GM12878 (cell line): ENCODE results near the gene PGRMC1. TPM values are rescaled to one million over a fixed set of nuclear protein-coding genes. Genes with fewer than 3 reads are reported as not detected.

Experiments used
- ATAC-seq: fragments of 200-7000 bp; cut with Tn5 transposase; 3 replicates; pipeline ENCODE4 v1.9.1; 2020; ENCODE audit warnings: mild to moderate bottlenecking, moderate library complexity
- BruUV-seq: library from RNA; stranded (reverse); fragments of 400-500 nt; replicated peaks from 2 replicates; lab custom pipeline; 2021; lab: Mats Ljungman, UMichigan
- CTCF ChIA-PET: fragments of 300-600 bp; sonication (Branson Sonifier 250); formaldehyde crosslinking; extraction: SDS; loops from one replicate; lab custom pipeline; 2021; ENCODE audit warnings: inconsistent platforms; lab: Yijun Ruan, JAX
- POLR2A ChIA-PET: fragments of 350-600 bp; formaldehyde crosslinking; extraction: SDS; loops from one replicate; lab custom pipeline; 2021; ENCODE audit warnings: inconsistent platforms; lab: Charles Lee
- RAD21 ChIA-PET: fragments of 300-600 bp; sonication (Branson Sonifier 250); formaldehyde crosslinking; loops from one replicate; lab custom pipeline; 2023; ENCODE audit warnings: antibody characterized with exemption; ENCODE audit not compliant: unreplicated experiment; lab: Charles Lee
- SMC1A ChIA-PET: fragments of 300-600 bp; sonication (Branson Sonifier 250); formaldehyde crosslinking; loops from one replicate; lab custom pipeline; 2023; ENCODE audit not compliant: unreplicated experiment, uncharacterized antibody; lab: Charles Lee
- DNase-seq: peaks from one replicate; pipeline ENCODE4 v3.0.0-alpha.2; 2011; ENCODE audit warnings: low read depth, low spot score
- FAIRE-seq: peaks from 3 replicates; lab custom pipeline; 2011; peaks lifted over from hg19 to GRCh38; lab: Jason Lieb, UNC
- H2AFZ ChIP-seq: 2 replicates; pipeline ENCODE4 v1.6.0; 2011; ENCODE audit warnings: low read depth, low read length, control low read depth; ENCODE audit not compliant: control insufficient read depth
- H3K27ac ChIP-seq: 2 replicates; pipeline ENCODE4 v1.5.1; 2011; ENCODE audit warnings: control low read depth; ENCODE audit not compliant: control insufficient read depth, insufficient read depth
- H3K27me3 ChIP-seq, 2 experiments: replicated peaks in 1 of 2; 2 replicates each; pipeline versions ENCODE4 v1.6.0 to v1.6.1; 2011; ENCODE audit warnings: low read length in 1 of 2; ENCODE audit not compliant: control insufficient read depth in 2 of 2, insufficient read depth in 2 of 2
- H3K36me3 ChIP-seq, 2 experiments: 2 replicates each; pipeline ENCODE4 v1.5.1; 2011; ENCODE audit warnings: low read length in 1 of 2; ENCODE audit not compliant: control insufficient read depth in 2 of 2, insufficient read depth in 2 of 2
- H3K4me1 ChIP-seq: 2 replicates; pipeline ENCODE4 v1.6.1; 2011; ENCODE audit warnings: mild to moderate bottlenecking, low read length, moderate library complexity, mixed read lengths; ENCODE audit not compliant: control insufficient read depth, insufficient read depth
- H3K4me2 ChIP-seq: 2 replicates; pipeline ENCODE4 v1.6.0; 2011; ENCODE audit warnings: control low read depth; ENCODE audit not compliant: control insufficient read depth, insufficient read depth
- H3K4me3 ChIP-seq: fragments of 200-600 bp; sonication (generic); 2 replicates; pipeline ENCODE4 v1.5.1; 2016
- H3K79me2 ChIP-seq: 2 replicates; pipeline ENCODE4 v1.6.0; 2011; ENCODE audit warnings: low read length; ENCODE audit not compliant: control insufficient read depth, insufficient read depth
- H3K9ac ChIP-seq: 2 replicates; pipeline ENCODE4 v1.8.0; 2011; ENCODE audit warnings: low read length, control low read depth, mixed read lengths; ENCODE audit not compliant: control insufficient read depth, insufficient read depth
- H3K9me3 ChIP-seq: replicated peaks from 3 replicates; pipeline ENCODE4 v1.5.1; 2011; ENCODE audit warnings: mild to moderate bottlenecking, low read length; ENCODE audit not compliant: control insufficient read depth, insufficient read depth
- H4K20me1 ChIP-seq: 2 replicates; pipeline ENCODE4 v1.6.0; 2011; ENCODE audit not compliant: control insufficient read depth, insufficient read depth
- CHD1 ChIP-seq: IDR thresholded peaks from 2 replicates; pipeline ENCODE4 v1.6.1; 2012; ENCODE audit warnings: low read depth, low read length, improper control_type of control experiment
- CHD4 ChIP-seq: fragments of 200-600 bp; sonication (generic); IDR thresholded peaks from 2 replicates; pipeline ENCODE4 v1.6.1; 2016; ENCODE audit warnings: mild to moderate bottlenecking
- CREB1 ChIP-seq: IDR thresholded peaks from 2 replicates; pipeline ENCODE4 v1.6.1; 2012; ENCODE audit warnings: low read depth, mild to moderate bottlenecking, inconsistent platforms
- E2F4 ChIP-seq: IDR thresholded peaks from 2 replicates; pipeline ENCODE4 v1.6.1; 2012; ENCODE audit warnings: low read depth, low read length, improper control_type of control experiment
- EP300 ChIP-seq, 2 experiments: fragments of 150-350 bp in 1 of 2; IDR thresholded peaks; 2 replicates each; pipeline ENCODE4 v1.6.1; 2011 to 2012; ENCODE audit warnings: low read depth in 2 of 2, low read length in 2 of 2, borderline replicate concordance in 1 of 2, improper control_type of control experiment in 1 of 2, inconsistent platforms in 1 of 2; ENCODE audit not compliant: control insufficient read depth in 1 of 2
- FOXK2 ChIP-seq: fragments of 450-650 bp; IDR thresholded peaks from 2 replicates; pipeline ENCODE4 v1.6.1; 2017; ENCODE audit warnings: mild to moderate bottlenecking, moderate library complexity
- HDAC2 ChIP-seq: fragments of 200-600 bp; sonication (generic); IDR thresholded peaks from 2 replicates; pipeline ENCODE4 v1.6.1; 2017
- KAT2A ChIP-seq: conservative IDR thresholded peaks from 2 replicates; pipeline ENCODE4 v1.6.1; 2011; ENCODE audit warnings: low read depth, low read length; ENCODE audit not compliant: control insufficient read depth
- NBN ChIP-seq: fragments of 450-650 bp; IDR thresholded peaks from 2 replicates; pipeline ENCODE4 v1.6.1; 2016
- NFYA ChIP-seq: IDR thresholded peaks from 2 replicates; pipeline ENCODE4 v1.6.1; 2011; ENCODE audit warnings: low read depth, mild to moderate bottlenecking, low read length, improper control_type of control experiment, borderline replicate concordance
- NR2F1 ChIP-seq: fragments of 450-650 bp; conservative IDR thresholded peaks from 2 replicates; pipeline ENCODE4 v1.6.1; 2017; ENCODE audit warnings: mild to moderate bottlenecking
- PBX3 ChIP-seq: IDR thresholded peaks from 2 replicates; pipeline ENCODE4 v1.6.1; 2011; ENCODE audit warnings: mild to moderate bottlenecking, low read depth, low read length, moderate library complexity; ENCODE audit not compliant: insufficient replicate concordance
- POU2F2 ChIP-seq: IDR thresholded peaks from 3 replicates; pipeline ENCODE4 v1.6.1; 2011; ENCODE audit warnings: low read depth, mild to moderate bottlenecking, low read length, borderline replicate concordance
- SREBF2 ChIP-seq: IDR thresholded peaks from 2 replicates; pipeline ENCODE4 v1.6.1; 2012; ENCODE audit warnings: mild to moderate bottlenecking, low read length
- ZNF207 ChIP-seq: fragments of 450-650 bp; IDR thresholded peaks from 2 replicates; pipeline ENCODE4 v1.6.1; 2014; ENCODE audit warnings: antibody characterized with exemption, mild to moderate bottlenecking, borderline replicate concordance
- ZNF687 ChIP-seq: fragments of 450-650 bp; IDR thresholded peaks from 2 replicates; pipeline ENCODE4 v1.6.1; 2017; ENCODE audit warnings: mild to moderate bottlenecking, moderate library complexity
- WGBS: methylation state at CpG from one replicate; pipeline ENCODE4 v1.1.6; 2016; ENCODE audit warnings: low lambda C conversion rate; ENCODE audit not compliant: insufficient replicate concordance, insufficient coverage; ENCODE audit errors: missing lambda C conversion rate; 5-methylcytosine and 5-hydroxymethylcytosine counted together
- in situ Hi-C: fragments of 300-500 bp; cut with MboI; formaldehyde crosslinking; loops from 9 replicates; pipeline ENCODE4 v1.14.3; 2018; ENCODE audit warnings: mixed read lengths
- intact Hi-C: fragments of 100-400 bp; cut with micrococcal nuclease; formaldehyde crosslinking; loops from one replicate; pipeline ENCODE4 v1.14.2; 2022; ENCODE audit not compliant: unreplicated experiment
- polyA plus RNA-seq, 11 experiments: library from polyadenylated mRNA; depleted of rRNA in 4 of 11; unstranded in 6 of 11; stranded (reverse) in 5 of 11; fragments of >200 nt; fragmentation: Nextera tagmentation in 4 of 11; fragmentation: Illumina TruSeq in 1 of 11; extraction: Ambion mirVana in 4 of 11; extraction: Trizol in 1 of 11; gene quantifications; 1 replicate in 1 of 11; 2 replicates in 10 of 11; pipeline versions ENCODE4 v1.2.1 to v1.2.3, GENCODE V29; 2011 to 2016; ENCODE audit warnings: inconsistent platforms in 2 of 11, missing spikeins in 2 of 11, low read depth in 1 of 11
- total RNA-seq, 4 experiments: library from RNA; depleted of rRNA in 3 of 4; stranded (reverse); fragments of >200 nt in 3 of 4; fragmentation: Illumina TruSeq in 1 of 4; extraction: Trizol in 1 of 4; gene quantifications; 2 replicates each; pipeline versions ENCODE4 v1.2.1 to v1.2.3, GENCODE V29; 2013 to 2021

The PGRMC1 gene
- total and polyA plus RNA-seq, 10 of the 15 experiments (the other 5 are each of a cell fraction or from before 2014, with no cell fraction given): 13.6 to 60.9 (median 43.3) TPM

GRCh38 chrX:119187298-119187697 lies 48.8 kb upstream of the PGRMC1 start:
- no peak overlapping the region for H3K27ac ChIP-seq
- POLR2A ChIA-PET: interaction anchor here (0.6 kb wide), 1 partner anchor 112 kb away, joined by 4 read pairs; no protein-coding TSS in a partner anchor
- RAD21 ChIA-PET: no interaction called here
- no peaks in the 10 kb centered on the region for H4K20me1 ChIP-seq
- H3K79me2 ChIP-seq: no peaks in the 10 kb centered on the region
- in situ Hi-C loops: no loop called here
- no peaks in the 10 kb centered on the region for H3K4me1 ChIP-seq
- FAIRE-seq (no peak), ATAC-seq (no peak), DNase-seq (no peak)
- no peak overlapping the region for H2AFZ ChIP-seq
- SMC1A ChIA-PET: no interaction called here
- no peaks in the 10 kb centered on the region for H3K27me3 ChIP-seq
- no peak overlapping the region for H3K4me2 ChIP-seq
- 58% methylated on average over 4 of the region's 4 CpGs for WGBS
- no peak overlapping the region for H3K9ac ChIP-seq
- no peak for TF ChIP-seq NR2F1
- TF ChIP-seq HDAC2: no peak
- no peak for TF ChIP-seq FOXK2
- no peak for TF ChIP-seq CHD1
- TF ChIP-seq NBN: no peak
- no peak for TF ChIP-seq E2F4
- TF ChIP-seq EP300 (IDR thresholded peaks at IDR 0.05; ENCODE audit: borderline replicate concordance in 1 of 2, control insufficient read depth in 1 of 2, low read depth in 2 of 2, low read length in 2 of 2): no peak
- no peak for TF ChIP-seq POU2F2
- TF ChIP-seq CHD4: no peak
- TF ChIP-seq ZNF687: no peak
- no peak for TF ChIP-seq NFYA
- no peak for TF ChIP-seq ZNF207
- TF ChIP-seq KAT2A: no peak
- TF ChIP-seq PBX3: no peak
- no peak for TF ChIP-seq CREB1
- TF ChIP-seq SREBF2: no peak
- TF ChIP-seq, all 136 proteins: peak for 0
- no TSS peak for BruUV-seq
- CTCF ChIA-PET: no interaction called here
- intact Hi-C loops: no loop called here
- H3K9me3 ChIP-seq: no peaks in the 10 kb centered on the region
- H3K4me3 ChIP-seq: no peak overlapping the region
- no peaks in the 10 kb centered on the region for H3K36me3 ChIP-seq
